BJ (cell line): ENCODE data around the gene DNER. TPM values are rescaled to one million over a fixed set of nuclear protein-coding genes. Genes with fewer than 3 reads are reported as not detected.

Source experiments
- CTCF ChIA-PET: fragments of 350-600 bp; formaldehyde crosslinking; extraction: SDS; loops from one replicate; lab custom pipeline; 2021; ENCODE audit warnings: antibody characterized with exemption, inconsistent platforms; lab: Yijun Ruan, JAX
- POLR2A ChIA-PET: fragments of 300-600 bp; sonication (Branson Sonifier 250); formaldehyde crosslinking; extraction: SDS; loops from one replicate; lab custom pipeline; 2021; ENCODE audit warnings: antibody characterized with exemption; lab: Charles Lee
- DNase-seq: peaks from one replicate; pipeline ENCODE4 v3.0.0-alpha.2; 2011; ENCODE audit warnings: low read depth
- H3K27me3 ChIP-seq: 2 replicates; pipeline ENCODE4 v1.6.0; 2011; ENCODE audit warnings: low read length; ENCODE audit not compliant: control insufficient read depth, insufficient read depth
- H3K36me3 ChIP-seq: 2 replicates; pipeline ENCODE4 v1.5.1; 2011; ENCODE audit warnings: low read length; ENCODE audit not compliant: control insufficient read depth, insufficient read depth
- H3K4me3 ChIP-seq: 2 replicates; pipeline ENCODE4 v1.5.1; 2011; ENCODE audit warnings: low read depth, mild to moderate bottlenecking, control low read depth, low read length
- CTCF ChIP-seq: IDR thresholded peaks from 2 replicates; pipeline ENCODE4 v1.5.1; 2011; ENCODE audit warnings: low read depth, mild to moderate bottlenecking, control low read depth, inconsistent platforms, low read length, moderate library complexity; ENCODE audit not compliant: insufficient read depth
- polyA plus RNA-seq: library from polyadenylated mRNA; depleted of rRNA; stranded (reverse); fragments of >200 nt; gene quantifications from 2 replicates; pipeline ENCODE4 v1.2.3, GENCODE V29; 2011

DNER gene
- polyA plus RNA-seq, 1 experiment: 0.02 TPM

DNA sequence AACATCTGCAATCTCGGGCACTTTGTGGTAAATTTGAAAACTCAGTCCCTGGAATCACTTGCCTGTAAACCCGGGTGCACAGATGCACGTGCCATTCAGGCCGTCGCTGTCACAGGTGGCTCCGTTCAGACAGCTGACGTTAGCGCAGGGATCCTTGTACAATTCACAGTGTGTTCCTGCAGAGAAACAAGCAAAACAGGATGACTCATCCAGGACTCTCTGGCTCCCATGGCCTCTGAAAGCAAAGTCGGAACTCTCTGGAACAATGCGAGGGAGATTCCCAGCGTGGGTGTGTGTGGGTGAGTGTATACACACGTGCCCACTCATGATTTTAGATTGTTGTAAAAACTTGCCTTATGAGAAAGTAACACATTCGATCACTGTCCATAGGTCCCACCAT, 307.2 kb downstream of the DNER start:
- Histone ChIP-seq H3K27me3 (no peaks in the 10 kb centered on the region), H3K4me3 (no peak overlapping the region), H3K36me3 (no peaks in the 10 kb centered on the region)
- no peak for TF ChIP-seq CTCF
- CTCF ChIA-PET: no interaction called here
- POLR2A ChIA-PET: no interaction called here
- peak; percentile 65 for DNase-seq

GRCh38 chr2:229405796-229406195, 308.6 kb downstream of the DNER start:
- Histone ChIP-seq H3K4me3 (no peak overlapping the region), H3K36me3 (no peaks in the 10 kb centered on the region), H3K27me3 (no peaks in the 10 kb centered on the region)
- CTCF ChIA-PET: interaction anchor here (0.6 kb wide), 1 partner anchor 172 kb away, joined by 3 read pairs; no protein-coding TSS in a partner anchor
- no peak for TF ChIP-seq CTCF
- POLR2A ChIA-PET: no interaction called here
- DNase-seq: no peak

DNA sequence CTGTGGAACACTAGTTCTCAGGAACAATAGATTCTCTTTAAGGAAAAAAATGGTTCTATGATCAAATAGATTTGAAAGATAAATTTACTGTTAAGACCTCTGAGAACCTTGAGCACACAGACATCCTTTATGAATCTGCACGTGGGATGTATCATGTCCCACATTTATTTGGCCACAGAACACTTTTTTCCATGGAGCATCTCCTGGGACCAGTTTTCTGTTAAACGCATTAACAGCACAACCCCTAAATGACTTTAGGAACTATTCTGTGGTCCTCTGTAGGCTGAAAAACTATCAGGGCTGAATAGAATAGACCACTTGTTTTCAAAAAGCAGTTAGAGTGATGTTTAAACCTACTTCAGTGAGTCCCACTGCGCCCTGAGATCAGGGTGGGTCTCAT, 311.1 kb downstream of the DNER start:
- DNase-seq: no peak
- POLR2A ChIA-PET: no interaction called here
- Histone ChIP-seq H3K36me3 (no peaks in the 10 kb centered on the region), H3K4me3 (no peak overlapping the region), H3K27me3 (no peaks in the 10 kb centered on the region)
- CTCF ChIA-PET: no interaction called here
- TF ChIP-seq CTCF: no peak

GRCh38 chr2:229401171-229401865, 313.0 kb downstream of the DNER start:
- Histone ChIP-seq H3K27me3 (no peaks in the 10 kb centered on the region), H3K4me3 (no peak overlapping the region), H3K36me3 (no peaks in the 10 kb centered on the region)
- ChIA-PET POLR2A (no interaction called here), CTCF (no interaction called here)
- no peak for TF ChIP-seq CTCF
- no peak for DNase-seq

DNA sequence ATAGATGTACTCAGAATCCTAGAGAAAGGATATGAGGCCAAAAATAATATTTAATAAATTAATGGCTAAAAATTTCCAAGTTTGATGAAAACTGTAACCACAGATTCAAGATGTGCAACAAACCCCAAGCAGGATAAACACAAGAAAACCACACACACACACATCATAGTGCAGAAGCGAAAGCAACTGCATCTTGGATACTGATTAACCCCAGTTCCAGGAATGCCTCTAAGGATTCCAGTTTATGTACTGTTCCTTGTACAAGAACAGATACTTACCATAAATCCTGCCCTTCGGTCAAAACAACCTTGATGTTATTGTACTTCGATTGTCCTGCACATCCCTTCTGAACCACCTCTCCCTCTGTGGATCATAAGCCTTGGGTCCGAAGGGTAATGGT, 320.4 kb downstream of the DNER start:
- no peak for DNase-seq
- POLR2A ChIA-PET: no interaction called here
- H3K27me3 ChIP-seq: no peaks in the 10 kb centered on the region
- H3K36me3 ChIP-seq: no peaks in the 10 kb centered on the region
- H3K4me3 ChIP-seq: no peak overlapping the region
- no peak for TF ChIP-seq CTCF
- CTCF ChIA-PET: no interaction called here
